NCI-H526 (cell line): Measurements from ENCODE around the gene CRTC1.
"Not testable (repeated sequence)": the region's sequence is repeated elsewhere in the genome, so short reads cannot be mapped to it uniquely, and the experiment has no call there.

Experiments used
- DNase-seq, 2 experiments: peaks; one replicate each; lab custom pipeline; 2025; lab: John Stamatoyannopoulos, UW

Gene CRTC1

GRCh38 chr19:18730885-18731513, 47.5 kb downstream of the CRTC1 start:
- DNase-seq = no peak

DNA sequence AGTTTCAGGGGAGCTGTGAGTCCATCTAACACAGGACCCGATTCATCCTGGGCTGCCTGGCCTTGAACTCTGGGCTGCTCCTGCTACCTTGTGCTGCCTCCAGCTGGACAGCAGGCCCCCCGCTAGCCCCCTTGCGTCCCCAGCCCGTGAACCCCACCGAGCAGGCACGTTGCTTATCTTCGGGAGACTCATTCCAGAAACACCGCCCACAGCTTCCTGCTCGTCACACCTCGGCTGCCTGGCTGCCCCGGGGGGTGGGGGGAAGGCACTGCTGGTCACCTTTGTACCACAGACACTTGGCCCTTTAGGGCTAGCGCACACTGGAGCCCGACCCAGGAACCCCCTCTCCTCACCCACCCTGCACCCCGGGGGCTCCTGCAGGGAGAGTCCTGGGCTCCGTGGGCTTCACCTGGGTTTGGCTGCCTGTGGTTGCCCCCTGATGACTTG, 48.1 kb downstream of the CRTC1 start:
- DNase-seq = no peak

- DNase-seq = no peak
Measured at GRCh38 chr19:18733196-18733647, 49.7 kb downstream of the CRTC1 start.

GRCh38 chr19:18733762-18734332, 50.4 kb downstream of the CRTC1 start:
- DNase-seq = not testable (repeated sequence)

DNA sequence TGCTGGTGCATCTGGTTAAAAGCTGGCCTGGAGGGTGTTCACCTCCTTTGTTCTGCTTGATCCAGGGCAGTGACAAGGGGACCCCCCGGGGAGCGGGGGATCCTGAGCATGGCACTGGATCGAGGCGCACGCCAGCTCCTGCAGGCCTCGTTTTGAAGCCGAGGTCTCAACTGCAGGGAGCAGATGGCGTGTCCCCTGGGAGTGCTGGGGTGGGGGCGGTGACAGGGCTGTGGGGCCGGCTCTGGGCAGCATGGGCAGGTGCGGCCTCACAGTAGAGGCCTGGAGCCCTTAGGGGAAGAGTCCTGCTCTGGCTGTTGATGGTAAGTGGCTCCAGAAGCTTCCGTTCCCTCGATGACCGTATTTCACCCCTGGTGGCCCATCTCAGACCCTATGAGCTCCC, 51.8 kb downstream of the CRTC1 start:
- DNase-seq = peak in 1 of 2 experiments; percentile 24

- DNase-seq = no peak
Measured at GRCh38 chr19:18735752-18736151, 52.3 kb downstream of the CRTC1 start.

DNA sequence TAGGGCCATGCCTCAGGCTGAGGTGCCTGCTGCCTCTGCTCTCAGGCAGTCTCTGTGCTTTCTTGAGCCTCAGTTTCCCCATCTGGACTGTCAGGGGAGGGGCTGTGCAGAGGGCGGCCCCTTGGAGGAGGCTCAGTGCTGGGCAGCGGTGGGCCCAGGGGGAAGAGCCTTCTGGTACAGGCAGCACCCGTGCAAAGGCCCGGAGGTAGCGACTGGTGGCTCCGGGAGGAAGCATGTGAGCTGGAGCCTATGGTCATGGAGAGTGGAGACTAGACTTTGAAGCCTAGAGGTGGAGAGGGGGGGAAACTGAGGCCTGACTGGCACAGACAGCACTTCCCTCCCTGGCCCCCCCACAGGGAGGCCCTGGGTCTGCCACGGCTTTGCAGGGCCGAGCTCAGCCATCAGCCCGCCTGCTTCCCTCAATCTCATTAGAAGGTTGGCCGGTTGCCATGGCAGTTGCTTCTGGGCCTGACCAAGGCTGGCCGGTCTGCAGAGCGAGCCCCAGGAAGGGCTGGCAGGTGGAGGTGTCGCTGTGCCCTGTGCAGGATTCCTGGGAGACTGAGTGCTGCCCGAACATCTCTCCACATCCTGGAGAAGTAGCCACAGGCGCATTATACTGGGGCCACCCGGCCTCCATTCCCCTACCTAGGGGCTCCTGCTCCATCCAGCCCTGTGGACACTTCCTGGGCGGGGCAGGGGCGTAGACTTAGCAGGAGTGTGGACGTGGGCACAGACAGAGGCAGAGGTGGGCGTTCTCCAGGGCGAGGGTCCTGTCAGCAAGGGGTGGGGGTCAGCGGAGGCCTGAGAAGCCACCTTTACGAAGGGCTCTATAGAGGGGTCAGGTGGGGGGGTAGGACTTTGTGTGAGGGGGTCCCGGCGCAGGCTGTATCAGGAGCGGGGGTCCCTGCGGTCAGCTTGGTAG, 53.2 kb downstream of the CRTC1 start:
- no peak for DNase-seq

GRCh38 chr19:18737337-18737953, 54.0 kb downstream of the CRTC1 start:
- DNase-seq = no peak

DNA sequence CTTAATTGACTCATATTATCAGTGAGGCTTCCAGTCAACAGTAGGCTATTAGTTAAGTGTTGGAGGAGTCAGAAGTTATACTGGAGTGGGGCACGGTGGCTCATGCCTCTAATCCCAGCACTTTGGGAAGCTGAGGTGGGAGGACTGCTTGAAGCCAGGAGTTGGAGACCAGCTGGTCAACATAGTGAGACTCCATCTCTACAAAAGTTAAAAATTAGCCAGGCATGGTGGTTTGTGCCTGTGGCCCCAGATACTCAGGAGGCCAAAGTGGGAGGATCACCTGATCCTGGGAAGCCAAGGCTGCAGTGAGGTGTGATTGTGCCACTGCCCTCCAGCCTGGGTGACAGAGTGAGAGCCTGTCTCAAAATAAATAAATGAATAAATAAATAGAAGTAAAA, 54.5 kb downstream of the CRTC1 start:
- no peak for DNase-seq

GRCh38 chr19:18738961-18739690, 55.6 kb downstream of the CRTC1 start:
- DNase-seq = no peak

GRCh38 chr19:18741124-18742121, 57.9 kb downstream of the CRTC1 start:
- no peak for DNase-seq

DNA sequence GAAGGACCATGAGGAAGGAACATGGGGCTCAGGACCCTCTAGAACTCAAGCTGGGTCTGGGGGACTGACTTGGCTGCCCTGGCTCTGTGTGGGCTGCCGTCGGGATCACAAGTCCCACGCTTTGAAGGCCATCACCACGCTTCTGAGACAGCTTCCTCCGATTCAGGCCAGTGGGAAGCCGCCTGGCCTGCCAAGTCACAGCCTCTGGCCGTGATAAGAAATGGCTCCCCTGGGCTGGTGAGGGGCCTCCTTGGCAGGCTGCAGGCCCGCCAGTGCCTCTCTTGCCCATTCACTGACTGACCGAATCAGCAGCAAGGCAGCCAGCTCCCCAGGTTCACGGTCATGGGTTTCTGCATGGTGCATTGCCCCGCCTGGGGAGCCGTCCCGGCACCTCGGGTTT, 58.8 kb downstream of the CRTC1 start:
- DNase-seq = no peak

GRCh38 chr19:18742838-18743783, 59.6 kb downstream of the CRTC1 start:
- no peak for DNase-seq

DNA sequence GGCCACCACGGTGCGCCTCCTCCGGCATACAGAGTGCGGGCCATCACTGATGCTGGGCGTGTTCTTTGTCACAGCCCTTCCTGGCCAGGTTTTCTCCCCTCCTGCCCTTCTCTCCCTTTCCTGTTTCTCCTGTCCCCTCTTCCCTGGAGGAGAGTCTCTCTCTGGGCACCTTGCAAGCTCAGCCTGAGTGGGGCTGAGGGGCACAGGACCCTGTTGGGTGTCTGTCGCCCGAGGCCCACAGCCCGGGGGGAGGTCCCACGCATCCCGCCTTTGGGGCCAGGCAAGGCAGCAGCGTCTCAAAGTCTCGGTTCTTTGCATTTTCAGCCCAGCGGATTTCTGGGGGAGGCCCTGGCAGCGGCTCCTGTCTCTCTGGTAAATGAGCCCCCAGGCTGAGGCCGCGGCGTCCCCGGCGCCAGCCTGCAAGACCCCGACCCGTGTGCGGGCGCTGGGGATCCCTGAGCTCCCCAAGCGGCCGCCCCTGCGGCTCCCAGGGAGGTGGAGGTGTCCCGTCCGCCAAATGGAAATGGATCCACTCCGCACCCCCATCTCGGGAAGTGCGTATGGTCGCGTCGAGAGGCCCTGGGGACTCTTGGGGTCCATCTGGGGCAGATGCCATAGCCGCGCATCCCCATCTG, 60.4 kb downstream of the CRTC1 start:
- no peak for DNase-seq

DNA sequence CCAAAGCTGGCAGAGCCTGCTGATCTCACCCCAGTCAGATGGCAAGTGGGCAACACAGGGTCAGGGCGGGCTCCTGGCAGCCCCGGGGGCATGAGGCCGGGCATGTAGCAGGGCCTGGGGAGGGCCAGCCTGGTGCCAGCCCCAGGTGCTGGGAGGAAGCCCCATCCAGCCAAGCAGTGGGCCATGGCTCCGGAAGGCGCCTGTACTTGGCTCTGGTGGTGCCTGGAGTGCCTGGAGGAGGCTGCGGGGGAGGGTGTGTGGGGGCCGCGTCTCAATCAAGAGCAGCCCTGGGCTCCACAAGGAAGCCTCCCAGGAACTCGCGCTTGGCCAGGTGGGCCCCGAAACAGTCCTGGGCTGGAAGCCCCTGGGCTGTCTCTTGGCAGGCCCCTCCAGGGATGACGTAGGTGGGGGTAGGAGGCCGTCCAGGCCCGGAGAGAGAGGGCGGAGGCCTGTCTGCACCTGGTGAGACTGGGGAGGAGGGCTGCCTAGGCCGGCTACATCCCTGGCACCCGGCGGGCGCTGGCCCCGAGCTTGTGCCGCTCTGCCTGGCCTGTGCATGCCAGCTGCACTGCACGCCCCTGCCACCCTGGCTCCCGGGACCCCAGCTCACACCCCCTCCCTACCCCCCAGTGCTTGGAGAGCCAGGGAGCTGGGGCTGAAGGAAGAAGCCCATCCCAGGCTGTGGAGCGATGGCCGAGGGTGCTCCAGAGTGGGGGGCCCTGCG, 61.7 kb downstream of the CRTC1 start:
- no peak for DNase-seq

- DNase-seq = no peak
Measured at GRCh38 chr19:18745931-18746330, 62.5 kb downstream of the CRTC1 start.

DNA sequence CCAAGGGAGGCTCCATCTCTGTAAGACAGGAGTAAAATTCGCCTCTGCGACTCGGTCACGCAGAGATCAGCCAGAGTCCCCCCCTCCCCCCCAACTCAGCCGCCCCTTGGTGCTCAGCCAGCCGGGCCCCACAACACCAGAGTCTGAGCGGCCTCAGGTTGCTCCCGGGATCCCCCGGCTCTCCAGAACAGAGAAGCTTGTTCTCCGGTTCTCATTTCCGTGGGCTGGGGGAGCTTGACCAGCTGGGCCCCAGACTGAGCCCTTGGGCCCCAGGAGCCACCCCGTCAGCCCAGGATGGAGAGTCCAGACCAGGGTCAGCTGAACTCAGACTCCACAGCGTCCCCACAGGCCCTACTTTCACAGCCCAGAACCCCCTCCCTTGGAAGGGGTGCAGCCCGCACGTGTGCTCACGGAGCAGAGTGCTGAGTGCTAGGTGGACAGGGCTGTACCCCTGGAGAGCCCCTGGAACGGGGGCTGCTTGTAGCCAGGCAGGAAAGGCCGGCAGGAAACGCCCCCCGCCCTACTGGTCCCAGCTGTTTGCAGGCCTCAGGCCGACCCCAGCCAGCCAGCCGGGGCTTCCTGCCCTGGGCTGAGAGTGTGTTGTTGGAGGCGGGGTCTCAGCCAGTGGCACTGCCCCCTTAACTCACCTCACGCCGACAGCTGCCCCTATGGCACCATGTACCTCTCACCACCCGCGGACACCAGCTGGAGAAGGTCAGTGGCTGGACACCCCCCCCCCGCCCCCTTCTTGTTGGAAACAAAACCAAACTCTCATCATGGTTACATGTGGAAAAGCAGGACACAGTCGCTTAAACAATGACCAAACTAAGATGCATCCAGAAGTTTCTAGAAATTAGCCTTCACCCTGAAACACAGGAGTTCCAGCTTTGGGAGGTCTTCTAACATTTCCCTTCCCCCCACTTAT, 63.2 kb downstream of the CRTC1 start:
- no peak for DNase-seq
